NT2/D1 (cell line): ENCODE results near the gene DLX3.

Experiments used
- DNase-seq: peaks from one replicate; pipeline ENCODE4 v3.0.0-alpha.2; 2011; ENCODE audit warnings: low read depth, low spot score
- H3K27me3 ChIP-seq: 2 replicates; pipeline ENCODE4 v1.6.0; 2011; ENCODE audit warnings: mild to moderate bottlenecking; ENCODE audit not compliant: insufficient read length, insufficient read depth
- H3K36me3 ChIP-seq: 2 replicates; pipeline ENCODE4 v1.6.1; 2011; ENCODE audit warnings: mild to moderate bottlenecking, low read length, mixed read lengths; ENCODE audit not compliant: insufficient read depth, insufficient read length
- H3K4me1 ChIP-seq: 2 replicates; pipeline ENCODE4 v1.5.1; 2011; ENCODE audit not compliant: insufficient read depth, insufficient read length
- H3K4me3 ChIP-seq: 2 replicates; pipeline ENCODE4 v1.5.1; 2011; ENCODE audit warnings: low read depth; ENCODE audit not compliant: insufficient read length
- H3K9ac ChIP-seq: 2 replicates; pipeline ENCODE4 v1.6.0; 2011; ENCODE audit warnings: low read depth; ENCODE audit not compliant: insufficient read length
- H3K9me3 ChIP-seq: 2 replicates; pipeline ENCODE4 v1.5.1; 2011; ENCODE audit warnings: mild to moderate bottlenecking, low read length; ENCODE audit not compliant: insufficient read depth
- SUZ12 ChIP-seq: IDR thresholded peaks from 2 replicates; pipeline ENCODE4 v1.6.1; 2011; ENCODE audit not compliant: insufficient read length, insufficient read depth; ENCODE audit errors: extremely low read depth
- YY1 ChIP-seq: IDR thresholded peaks from 2 replicates; pipeline ENCODE4 v1.6.1; 2011; ENCODE audit not compliant: insufficient read length, insufficient read depth
- ZNF274 ChIP-seq: IDR thresholded peaks from 2 replicates; pipeline ENCODE4 v1.6.1; 2011; ENCODE audit warnings: mild to moderate bottlenecking, low read depth, low read length

Gene DLX3

GRCh38 chr17:49994085-49995054 is 654 bp downstream of the DLX3 start:
- H3K9me3 ChIP-seq, result no peaks in the 10 kb centered on the region
- peak overlapping the region; percentile 56 for H3K4me3 ChIP-seq
- no peak for TF ChIP-seq SUZ12
- no peak for TF ChIP-seq ZNF274
- no peak for TF ChIP-seq YY1
- peak overlapping the region; percentile 78 for H3K9ac ChIP-seq
- no peaks in the 10 kb centered on the region for H3K36me3 ChIP-seq
- no peak for DNase-seq
- peaks cover 82% of the 10 kb centered on the region for H3K27me3 ChIP-seq
- peaks cover 17% of the 10 kb centered on the region for H3K4me1 ChIP-seq

GRCh38 chr17:49993423-49994060 is 1.5 kb downstream of the DLX3 start:
- TF ChIP-seq ZNF274 (no peak), SUZ12 (peak; percentile 91), YY1 (no peak)
- Histone ChIP-seq H3K36me3 (no peaks in the 10 kb centered on the region), H3K9me3 (no peaks in the 10 kb centered on the region), H3K9ac (peak overlapping the region; percentile 84), H3K4me1 (peaks cover 22% of the 10 kb centered on the region), H3K27me3 (peaks cover 90% of the 10 kb centered on the region), H3K4me3 (peak overlapping the region; percentile 56)
- no peak for DNase-seq

GRCh38 chr17:49992933-49993422 is 2.0 kb downstream of the DLX3 start:
- H3K4me1 ChIP-seq, result peaks cover 21% of the 10 kb centered on the region
- H3K27me3 ChIP-seq, result peaks cover 94% of the 10 kb centered on the region
- DNase-seq, result no peak
- H3K9ac ChIP-seq, result peak overlapping the region; percentile 84
- H3K9me3 ChIP-seq, result no peaks in the 10 kb centered on the region
- no peaks in the 10 kb centered on the region for H3K36me3 ChIP-seq
- H3K4me3 ChIP-seq, result peak overlapping the region; percentile 56
- TF ChIP-seq ZNF274 (no peak), YY1 (no peak), SUZ12 (no peak)

- no peaks in the 10 kb centered on the region for H3K36me3 ChIP-seq
- peak overlapping the region; percentile 56 for H3K4me3 ChIP-seq
- peaks cover 26% of the 10 kb centered on the region for H3K4me1 ChIP-seq
- peak overlapping the region; percentile 84 for H3K9ac ChIP-seq
- no peaks in the 10 kb centered on the region for H3K9me3 ChIP-seq
- no peak for DNase-seq
- peaks cover 94% of the 10 kb centered on the region for H3K27me3 ChIP-seq
- TF ChIP-seq SUZ12 (no peak), YY1 (no peak), ZNF274 (no peak)
Measured at GRCh38 chr17:49992191-49992932, 2.7 kb downstream of the DLX3 start.

- H3K36me3 ChIP-seq, result no peaks in the 10 kb centered on the region
- DNase-seq, result no peak
- TF ChIP-seq YY1 (no peak), ZNF274 (no peak), SUZ12 (no peak)
- H3K4me3 ChIP-seq, result no peak overlapping the region
- H3K9ac ChIP-seq, result no peak overlapping the region
- no peaks in the 10 kb centered on the region for H3K9me3 ChIP-seq
- H3K27me3 ChIP-seq, result peaks cover 94% of the 10 kb centered on the region
- H3K4me1 ChIP-seq, result peaks cover 26% of the 10 kb centered on the region
Measured at GRCh38 chr17:49991409-49991808, 3.6 kb downstream of the DLX3 start.

GRCh38 chr17:49990921-49991320 is 4.1 kb downstream of the DLX3 start:
- peaks cover 94% of the 10 kb centered on the region for H3K27me3 ChIP-seq
- H3K4me1 ChIP-seq, result peaks cover 22% of the 10 kb centered on the region
- no peaks in the 10 kb centered on the region for H3K9me3 ChIP-seq
- DNase-seq, result no peak
- no peak overlapping the region for H3K4me3 ChIP-seq
- no peaks in the 10 kb centered on the region for H3K36me3 ChIP-seq
- no peak for TF ChIP-seq YY1
- no peak for TF ChIP-seq ZNF274
- no peak for TF ChIP-seq SUZ12
- H3K9ac ChIP-seq, result no peak overlapping the region
